ENCODE data around the gene LRRC25. TPM values are rescaled to one million over a fixed set of nuclear protein-coding genes. Genes with fewer than 3 reads are reported as not detected.

Gene LRRC25
- total RNA-seq, 4 donors from 2014 or later, result 8.3 to 32.0 (median 18.7) TPM

DNA sequence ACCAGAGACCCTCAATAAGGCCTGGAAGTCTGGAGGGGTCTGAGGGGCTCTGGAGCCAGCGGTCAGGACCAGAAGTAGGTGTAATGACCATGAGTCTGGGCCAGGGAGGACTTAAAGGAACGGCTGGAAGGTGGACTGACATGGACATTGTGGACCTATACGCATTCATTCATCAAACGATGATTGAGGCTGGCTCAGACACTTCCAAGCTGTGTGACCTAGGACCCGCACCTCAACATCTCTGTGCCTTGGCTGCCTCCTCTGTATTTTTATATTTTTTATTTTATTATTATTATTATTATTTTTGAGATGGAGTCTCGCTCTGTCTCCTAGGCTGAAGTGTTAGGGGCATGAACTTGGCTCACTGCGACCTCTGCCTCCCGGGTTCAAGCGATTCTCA, 9.3 kb upstream of the LRRC25 start:
- TF ChIP-seq, protein P1, sequence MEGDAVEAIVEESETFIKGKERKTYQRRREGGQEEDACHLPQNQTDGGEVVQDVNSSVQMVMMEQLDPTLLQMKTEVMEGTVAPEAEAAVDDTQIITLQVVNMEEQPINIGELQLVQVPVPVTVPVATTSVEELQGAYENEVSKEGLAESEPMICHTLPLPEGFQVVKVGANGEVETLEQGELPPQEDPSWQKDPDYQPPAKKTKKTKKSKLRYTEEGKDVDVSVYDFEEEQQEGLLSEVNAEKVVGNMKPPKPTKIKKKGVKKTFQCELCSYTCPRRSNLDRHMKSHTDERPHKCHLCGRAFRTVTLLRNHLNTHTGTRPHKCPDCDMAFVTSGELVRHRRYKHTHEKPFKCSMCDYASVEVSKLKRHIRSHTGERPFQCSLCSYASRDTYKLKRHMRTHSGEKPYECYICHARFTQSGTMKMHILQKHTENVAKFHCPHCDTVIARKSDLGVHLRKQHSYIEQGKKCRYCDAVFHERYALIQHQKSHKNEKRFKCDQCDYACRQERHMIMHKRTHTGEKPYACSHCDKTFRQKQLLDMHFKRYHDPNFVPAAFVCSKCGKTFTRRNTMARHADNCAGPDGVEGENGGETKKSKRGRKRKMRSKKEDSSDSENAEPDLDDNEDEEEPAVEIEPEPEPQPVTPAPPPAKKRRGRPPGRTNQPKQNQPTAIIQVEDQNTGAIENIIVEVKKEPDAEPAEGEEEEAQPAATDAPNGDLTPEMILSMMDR (IDR thresholded peaks at IDR 0.05; ENCODE audit: low read depth), result no peak

DNA sequence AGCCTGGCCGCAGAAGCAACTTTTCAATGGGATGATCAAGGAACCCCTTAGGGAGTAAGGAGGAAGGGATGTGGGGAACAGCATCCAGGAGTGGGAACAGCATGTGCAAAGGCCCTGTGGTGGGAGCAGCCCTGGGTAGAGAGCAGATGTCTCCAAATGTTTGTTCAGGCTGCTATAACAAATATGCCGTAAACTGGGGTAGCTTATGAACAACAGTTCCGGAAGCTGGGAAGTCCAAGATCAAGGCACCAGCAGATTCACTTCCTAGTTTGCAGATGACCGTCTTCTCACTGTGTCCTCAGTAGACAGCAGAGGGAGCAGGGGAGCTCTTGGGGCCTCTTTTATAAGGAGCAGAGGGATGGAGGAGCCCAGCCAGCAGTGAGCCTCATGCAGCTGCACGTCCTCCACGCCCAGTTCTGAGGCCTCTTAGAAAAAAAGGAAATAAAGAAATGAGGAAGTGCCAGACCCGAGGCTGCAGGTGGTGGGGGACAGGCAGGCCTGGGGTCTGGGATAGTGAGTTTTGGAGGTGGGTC, 4.2 kb upstream of the LRRC25 start:
- TF ChIP-seq, protein P1 (IDR thresholded peaks at IDR 0.05; ENCODE audit: low read depth), result no peak

GRCh38 chr19:18399008-18399407, 1.6 kb upstream of the LRRC25 start:
- TF ChIP-seq, protein P1 (IDR thresholded peaks at IDR 0.05; ENCODE audit: low read depth), result no peak

DNA sequence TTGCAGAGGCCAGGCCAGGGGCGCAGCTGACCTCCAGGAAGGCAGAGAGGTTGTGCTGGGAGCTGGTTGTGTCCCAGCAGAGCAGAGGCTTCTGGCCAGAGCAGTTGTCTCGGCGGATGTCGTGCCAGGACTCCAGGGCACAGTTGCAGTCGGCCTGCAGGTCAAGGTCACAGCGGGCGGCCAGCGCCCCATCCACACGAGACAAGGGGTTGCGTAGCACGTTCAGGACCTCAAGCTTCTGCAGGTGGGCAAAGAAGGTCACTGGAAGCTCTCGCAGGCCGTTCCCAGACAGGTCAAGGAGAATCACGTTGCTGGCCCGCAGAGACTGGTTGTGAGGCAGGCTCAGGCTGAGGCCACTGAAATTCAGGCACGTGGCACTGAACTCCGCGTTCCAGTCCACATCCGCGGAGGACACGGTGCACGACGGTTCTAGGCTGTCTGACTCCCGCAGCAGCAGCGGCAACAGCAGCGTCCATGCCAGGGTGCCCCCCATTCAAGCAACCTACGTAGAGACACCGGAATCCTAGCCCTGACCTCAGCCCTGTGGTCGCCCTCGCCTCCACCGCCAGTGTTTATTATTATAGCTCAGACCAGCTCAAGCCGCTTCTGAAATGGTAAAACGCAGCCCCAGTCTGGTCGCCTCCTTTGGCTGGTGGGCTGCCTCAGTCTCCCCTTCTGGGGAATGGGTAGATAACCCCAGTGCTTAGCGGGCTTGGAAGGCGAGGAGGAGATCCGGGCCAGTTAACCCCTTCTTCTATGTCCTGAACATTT, 766 bp downstream of the LRRC25 start:
- TF ChIP-seq, protein P1 (IDR thresholded peaks at IDR 0.05; ENCODE audit: low read depth), result no peak

- TF ChIP-seq, protein P1 (IDR thresholded peaks at IDR 0.05; ENCODE audit: low read depth), result no peak
Measured at GRCh38 chr19:18393836-18394235, 3.6 kb downstream of the LRRC25 start.

GRCh38 chr19:18392926-18393325, 4.5 kb downstream of the LRRC25 start:
- TF ChIP-seq, protein P1 (IDR thresholded peaks at IDR 0.05; ENCODE audit: low read depth), result no peak

DNA sequence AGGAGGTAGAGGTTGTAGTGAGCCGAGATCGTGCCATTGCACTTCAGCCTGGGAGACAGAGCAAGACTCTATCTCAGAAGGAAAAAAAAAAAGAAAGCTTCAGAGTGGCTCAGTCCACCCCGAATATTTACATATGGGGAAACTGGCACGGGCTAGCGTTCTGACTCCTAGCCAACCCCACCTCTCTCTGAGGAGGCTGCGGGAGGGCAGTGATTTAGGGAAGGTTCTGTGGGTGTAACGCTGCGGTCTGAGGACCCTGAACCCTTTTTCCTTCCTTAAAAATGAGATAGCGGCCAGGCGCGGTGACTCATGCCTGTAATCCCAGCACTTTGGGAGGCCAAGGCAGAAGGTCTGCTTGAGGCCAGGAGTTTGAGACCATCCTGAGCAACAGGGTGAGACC, 5.0 kb downstream of the LRRC25 start:
- TF ChIP-seq, protein P1 (IDR thresholded peaks at IDR 0.05; ENCODE audit: low read depth), result no peak

Measured in subcutaneous adipose tissue (tissue), 4 donors.